ENCODE data around the gene MED9. TPM values are rescaled to one million over a fixed set of nuclear protein-coding genes. Genes with fewer than 3 reads are reported as not detected.

MED9 gene
- total RNA-seq, 1 experiment from 2014 or later, result 20.4 TPM

DNA sequence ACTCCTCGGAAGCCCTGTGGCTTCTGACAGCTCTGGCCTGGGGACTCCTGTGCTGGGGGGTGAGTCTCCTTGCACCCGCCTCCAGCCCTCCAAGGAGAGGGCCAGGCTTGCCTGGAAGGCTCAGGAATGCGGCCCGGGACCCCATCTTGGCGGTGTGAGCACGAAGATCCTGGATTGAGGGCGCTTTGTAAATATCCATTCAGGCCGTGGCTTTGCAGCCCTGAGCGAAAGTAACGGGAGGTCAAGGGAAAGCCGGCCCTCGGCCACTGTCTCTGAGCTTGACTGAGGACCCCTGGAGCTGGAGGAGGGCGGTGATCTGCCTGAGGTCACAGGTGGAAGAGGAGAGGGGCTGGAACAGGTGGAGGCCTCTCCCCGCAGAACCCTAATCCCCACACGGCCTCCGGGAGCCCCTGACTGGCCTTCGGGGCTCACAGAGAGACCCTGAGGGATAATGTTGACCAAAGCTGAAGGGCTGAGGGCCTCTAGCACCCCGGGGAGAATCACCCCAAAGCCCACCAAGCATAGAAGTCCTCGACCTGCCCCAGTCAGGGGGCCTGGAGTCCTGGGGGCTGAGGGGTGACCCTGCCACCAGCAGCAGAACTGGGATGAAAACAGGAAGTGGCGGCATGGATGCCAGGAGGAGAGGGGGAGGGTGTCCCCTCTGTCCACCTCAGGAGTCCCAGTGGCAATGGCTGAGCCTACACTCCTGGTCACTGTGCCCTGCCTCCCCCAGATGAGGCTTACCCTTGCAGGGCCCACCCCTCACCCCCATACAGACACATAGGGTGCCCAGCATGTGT, 27.7 kb downstream of the MED9 start:
- BruUV-seq (replicated peaks), result no TSS peak
- DNase-seq (ENCODE audit: low spot score), result no peak
- no peaks in the 10 kb centered on the region for H3K9me3 ChIP-seq (ENCODE audit: low read depth, low read length, poor library complexity, severe bottlenecking)
- no peaks in the 10 kb centered on the region for H3K36me3 ChIP-seq (ENCODE audit: insufficient read depth, low read length, poor library complexity, severe bottlenecking)
- no peak for TF ChIP-seq EZH2 (IDR thresholded peaks at IDR 0.05; ENCODE audit: borderline replicate concordance, low read depth, low read length, poor library complexity, severe bottlenecking)
- TF ChIP-seq, protein P1, sequence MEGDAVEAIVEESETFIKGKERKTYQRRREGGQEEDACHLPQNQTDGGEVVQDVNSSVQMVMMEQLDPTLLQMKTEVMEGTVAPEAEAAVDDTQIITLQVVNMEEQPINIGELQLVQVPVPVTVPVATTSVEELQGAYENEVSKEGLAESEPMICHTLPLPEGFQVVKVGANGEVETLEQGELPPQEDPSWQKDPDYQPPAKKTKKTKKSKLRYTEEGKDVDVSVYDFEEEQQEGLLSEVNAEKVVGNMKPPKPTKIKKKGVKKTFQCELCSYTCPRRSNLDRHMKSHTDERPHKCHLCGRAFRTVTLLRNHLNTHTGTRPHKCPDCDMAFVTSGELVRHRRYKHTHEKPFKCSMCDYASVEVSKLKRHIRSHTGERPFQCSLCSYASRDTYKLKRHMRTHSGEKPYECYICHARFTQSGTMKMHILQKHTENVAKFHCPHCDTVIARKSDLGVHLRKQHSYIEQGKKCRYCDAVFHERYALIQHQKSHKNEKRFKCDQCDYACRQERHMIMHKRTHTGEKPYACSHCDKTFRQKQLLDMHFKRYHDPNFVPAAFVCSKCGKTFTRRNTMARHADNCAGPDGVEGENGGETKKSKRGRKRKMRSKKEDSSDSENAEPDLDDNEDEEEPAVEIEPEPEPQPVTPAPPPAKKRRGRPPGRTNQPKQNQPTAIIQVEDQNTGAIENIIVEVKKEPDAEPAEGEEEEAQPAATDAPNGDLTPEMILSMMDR (conservative IDR thresholded peaks at IDR 0.05; ENCODE audit: low read depth, low read length), result no peak
- no peak overlapping the region for H3K27ac ChIP-seq (ENCODE audit: low read depth, low read length, poor library complexity, severe bottlenecking)
- H3K4me3 ChIP-seq (ENCODE audit: low read depth, low read length, poor library complexity, severe bottlenecking), result no peak overlapping the region
- POLR2A ChIA-PET (ENCODE audit: low non-redundant PET), result no interaction called here
- H3K4me1 ChIP-seq (ENCODE audit: insufficient read depth, low read length, poor library complexity, severe bottlenecking), result no peaks in the 10 kb centered on the region
- intact Hi-C loops (cut with micrococcal nuclease; ENCODE audit: unreplicated experiment), result no loop called here
- CTCF ChIA-PET, result no interaction called here
- no peaks in the 10 kb centered on the region for H3K27me3 ChIP-seq (replicated peaks; ENCODE audit: insufficient read depth, low read depth, low read length, poor library complexity)

DNA sequence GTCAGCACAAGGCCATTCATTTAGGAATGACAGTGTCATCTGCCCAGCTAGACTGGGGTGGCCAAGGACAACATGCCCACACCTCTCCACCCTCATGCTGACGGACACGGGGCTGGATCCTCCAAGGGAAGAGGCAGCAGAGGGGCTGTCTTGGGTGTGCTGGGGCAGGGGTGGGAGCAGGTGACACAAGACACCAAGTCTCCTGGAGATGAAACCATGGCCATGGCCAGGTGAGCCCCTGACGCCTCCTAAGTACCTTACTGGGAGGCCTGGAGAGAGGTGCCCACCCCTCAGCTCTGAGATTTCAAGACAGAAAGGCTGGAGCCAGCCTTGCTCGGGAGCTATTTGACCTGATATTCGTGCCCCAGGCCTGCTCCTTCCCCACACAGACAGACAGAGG, 28.4 kb downstream of the MED9 start:
- BruUV-seq (replicated peaks), result no TSS peak
- POLR2A ChIA-PET (ENCODE audit: low non-redundant PET), result no interaction called here

DNA sequence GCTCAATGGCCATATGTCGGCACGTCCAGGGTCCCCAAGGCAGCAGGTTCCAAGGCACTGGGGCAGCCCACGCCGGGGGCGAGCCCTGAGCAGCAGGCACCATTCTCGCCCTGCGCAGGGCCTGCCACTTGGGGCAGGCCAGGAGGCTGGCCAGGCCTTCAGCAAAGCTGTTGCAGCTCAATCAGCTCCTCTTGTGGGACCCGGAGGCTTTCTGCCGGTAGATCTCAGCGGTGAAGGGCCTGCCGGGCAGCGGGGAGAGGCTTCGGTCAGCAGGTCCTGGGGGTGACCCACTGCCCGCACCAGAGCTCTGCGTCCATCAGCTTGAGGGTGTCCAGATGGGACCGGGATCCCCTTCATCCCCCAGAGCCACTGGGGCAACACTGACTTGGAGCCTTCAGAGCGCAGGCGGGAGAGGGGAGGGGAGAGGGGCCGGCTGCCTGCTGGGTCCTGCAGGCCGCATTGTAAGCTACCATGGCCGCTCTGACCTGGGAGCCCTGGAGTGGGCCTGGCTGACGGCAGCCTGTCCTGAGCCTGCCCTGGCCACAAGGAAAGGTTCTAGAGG, 28.9 kb downstream of the MED9 start:
- ChIA-PET CTCF (no interaction called here), POLR2A (ENCODE audit: low non-redundant PET) (no interaction called here)
- H3K9me3 ChIP-seq (ENCODE audit: low read depth, low read length, poor library complexity, severe bottlenecking), result no peaks in the 10 kb centered on the region
- H3K4me3 ChIP-seq (ENCODE audit: low read depth, low read length, poor library complexity, severe bottlenecking), result no peak overlapping the region
- H3K4me1 ChIP-seq (ENCODE audit: insufficient read depth, low read length, poor library complexity, severe bottlenecking), result no peaks in the 10 kb centered on the region
- H3K36me3 ChIP-seq (ENCODE audit: insufficient read depth, low read length, poor library complexity, severe bottlenecking), result no peaks in the 10 kb centered on the region
- no peak overlapping the region for H3K27ac ChIP-seq (ENCODE audit: low read depth, low read length, poor library complexity, severe bottlenecking)
- no peak for DNase-seq (ENCODE audit: low spot score)
- TF ChIP-seq, protein P1 (conservative IDR thresholded peaks at IDR 0.05; ENCODE audit: low read depth, low read length), result no peak
- TF ChIP-seq EZH2 (IDR thresholded peaks at IDR 0.05; ENCODE audit: borderline replicate concordance, low read depth, low read length, poor library complexity, severe bottlenecking), result no peak
- BruUV-seq (replicated peaks), result no TSS peak
- H3K27me3 ChIP-seq (replicated peaks; ENCODE audit: insufficient read depth, low read depth, low read length, poor library complexity), result no peaks in the 10 kb centered on the region
- intact Hi-C loops (cut with micrococcal nuclease; ENCODE audit: unreplicated experiment), result no loop called here

More for the DNA sequence above, 28.4 kb downstream of the MED9 start:
- CTCF ChIA-PET, result no interaction called here
- intact Hi-C loops (cut with micrococcal nuclease; ENCODE audit: unreplicated experiment), result no loop called here
- Histone ChIP-seq H3K27ac (ENCODE audit: low read depth, low read length, poor library complexity, severe bottlenecking) (no peak overlapping the region), H3K9me3 (ENCODE audit: low read depth, low read length, poor library complexity, severe bottlenecking) (no peaks in the 10 kb centered on the region), H3K36me3 (ENCODE audit: insufficient read depth, low read length, poor library complexity, severe bottlenecking) (no peaks in the 10 kb centered on the region), H3K4me1 (ENCODE audit: insufficient read depth, low read length, poor library complexity, severe bottlenecking) (no peaks in the 10 kb centered on the region), H3K4me3 (ENCODE audit: low read depth, low read length, poor library complexity, severe bottlenecking) (no peak overlapping the region), H3K27me3 (replicated peaks; ENCODE audit: insufficient read depth, low read depth, low read length, poor library complexity) (no peaks in the 10 kb centered on the region)
- DNase-seq (ENCODE audit: low spot score), result no peak
- TF ChIP-seq, protein P1 (conservative IDR thresholded peaks at IDR 0.05; ENCODE audit: low read depth, low read length), result no peak
- no peak for TF ChIP-seq EZH2 (IDR thresholded peaks at IDR 0.05; ENCODE audit: borderline replicate concordance, low read depth, low read length, poor library complexity, severe bottlenecking)
